HG02973 (cell line): ENCODE measurements around the gene PHLPP1.

ENCODE experiments used
- ATAC-seq: cut with Tn5 transposase; IDR thresholded peaks from one replicate; pipeline ENCODE4 v1.9.1; 2021; ENCODE audit warnings: moderate library complexity; ENCODE audit not compliant: unreplicated experiment

Gene PHLPP1

GRCh38 chr18:62976227-62976626 lies 260.9 kb downstream of the PHLPP1 start:
- ATAC-seq: no peak

GRCh38 chr18:62977512-62977911 lies 262.2 kb downstream of the PHLPP1 start:
- ATAC-seq: no peak

GRCh38 chr18:62978251-62979049 lies 263.1 kb downstream of the PHLPP1 start:
- ATAC-seq: no peak

- ATAC-seq: no peak
Measured at GRCh38 chr18:62979176-62979575, 263.8 kb downstream of the PHLPP1 start.

GRCh38 chr18:62979900-62980299 lies 264.6 kb downstream of the PHLPP1 start:
- ATAC-seq: no peak

- no peak for ATAC-seq
Measured at GRCh38 chr18:62981566-62981965, 266.2 kb downstream of the PHLPP1 start.

GRCh38 chr18:62982600-62983251 lies 267.4 kb downstream of the PHLPP1 start:
- ATAC-seq: no peak

GRCh38 chr18:62984656-62985315 lies 269.4 kb downstream of the PHLPP1 start:
- no peak for ATAC-seq

GRCh38 chr18:62986490-62986889 lies 271.1 kb downstream of the PHLPP1 start:
- no peak for ATAC-seq

GRCh38 chr18:62987055-62987830 lies 271.9 kb downstream of the PHLPP1 start:
- ATAC-seq: no peak

- ATAC-seq: no peak
Measured at GRCh38 chr18:62987859-62988258, 272.5 kb downstream of the PHLPP1 start.

GRCh38 chr18:62988471-62988870 lies 273.1 kb downstream of the PHLPP1 start:
- ATAC-seq: no peak

GRCh38 chr18:62989195-62989594 lies 273.9 kb downstream of the PHLPP1 start:
- no peak for ATAC-seq

- ATAC-seq: no peak
Measured at GRCh38 chr18:62990653-62991052, 275.3 kb downstream of the PHLPP1 start.

GRCh38 chr18:62991389-62991788 lies 276.0 kb downstream of the PHLPP1 start:
- no peak for ATAC-seq

GRCh38 chr18:62991959-62992358 lies 276.6 kb downstream of the PHLPP1 start:
- ATAC-seq: no peak

- no peak for ATAC-seq
Measured at GRCh38 chr18:62992877-62993365, 277.6 kb downstream of the PHLPP1 start.

GRCh38 chr18:62996566-62996965 lies 281.2 kb downstream of the PHLPP1 start:
- no peak for ATAC-seq

- no peak for ATAC-seq
Measured at GRCh38 chr18:62997076-62997475, 281.7 kb downstream of the PHLPP1 start.

GRCh38 chr18:62998443-62998842 lies 283.1 kb downstream of the PHLPP1 start:
- ATAC-seq: no peak

GRCh38 chr18:62999392-62999791 lies 284.1 kb downstream of the PHLPP1 start:
- ATAC-seq: no peak
